ENCODE measurements around the gene CPN2.

DNA sequence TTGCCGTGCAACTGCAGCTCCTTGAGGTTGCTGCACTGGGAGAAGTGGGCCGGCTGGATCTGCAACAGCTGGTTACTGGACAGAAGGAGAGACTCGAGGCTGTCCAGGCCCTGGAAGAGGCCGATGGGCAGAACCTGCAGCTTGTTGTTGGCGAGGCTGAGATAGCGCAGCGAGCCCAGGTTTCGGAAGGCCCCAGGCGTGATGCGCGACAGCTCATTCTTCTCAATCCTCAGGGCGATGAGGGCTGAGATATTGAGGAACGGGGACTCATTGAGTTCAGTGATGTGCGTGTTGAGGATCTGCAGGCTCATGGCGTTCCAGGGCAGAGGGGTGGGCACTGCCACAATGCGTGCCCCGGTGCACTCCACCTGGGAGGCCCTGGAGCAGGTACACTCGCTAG is 9.4 kb upstream of the CPN2 start:
- TF ChIP-seq, protein P1, sequence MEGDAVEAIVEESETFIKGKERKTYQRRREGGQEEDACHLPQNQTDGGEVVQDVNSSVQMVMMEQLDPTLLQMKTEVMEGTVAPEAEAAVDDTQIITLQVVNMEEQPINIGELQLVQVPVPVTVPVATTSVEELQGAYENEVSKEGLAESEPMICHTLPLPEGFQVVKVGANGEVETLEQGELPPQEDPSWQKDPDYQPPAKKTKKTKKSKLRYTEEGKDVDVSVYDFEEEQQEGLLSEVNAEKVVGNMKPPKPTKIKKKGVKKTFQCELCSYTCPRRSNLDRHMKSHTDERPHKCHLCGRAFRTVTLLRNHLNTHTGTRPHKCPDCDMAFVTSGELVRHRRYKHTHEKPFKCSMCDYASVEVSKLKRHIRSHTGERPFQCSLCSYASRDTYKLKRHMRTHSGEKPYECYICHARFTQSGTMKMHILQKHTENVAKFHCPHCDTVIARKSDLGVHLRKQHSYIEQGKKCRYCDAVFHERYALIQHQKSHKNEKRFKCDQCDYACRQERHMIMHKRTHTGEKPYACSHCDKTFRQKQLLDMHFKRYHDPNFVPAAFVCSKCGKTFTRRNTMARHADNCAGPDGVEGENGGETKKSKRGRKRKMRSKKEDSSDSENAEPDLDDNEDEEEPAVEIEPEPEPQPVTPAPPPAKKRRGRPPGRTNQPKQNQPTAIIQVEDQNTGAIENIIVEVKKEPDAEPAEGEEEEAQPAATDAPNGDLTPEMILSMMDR (IDR thresholded peaks at IDR 0.05; ENCODE audit: low read depth, low read length, missing input control): no peak
- TF ChIP-seq HNF4G (IDR thresholded peaks at IDR 0.05) (no peak), EGR1 (IDR thresholded peaks at IDR 0.05; ENCODE audit: low read depth in 2 of 2) (no peak), GABPA (IDR thresholded peaks at IDR 0.05 in 1 of 2, conservative IDR thresholded peaks at IDR 0.05 in 1 of 2) (no peak), YY1 (IDR thresholded peaks at IDR 0.05) (no peak), RAD21 (IDR thresholded peaks at IDR 0.05) (no peak)
- TF ChIP-seq, protein P2, sequence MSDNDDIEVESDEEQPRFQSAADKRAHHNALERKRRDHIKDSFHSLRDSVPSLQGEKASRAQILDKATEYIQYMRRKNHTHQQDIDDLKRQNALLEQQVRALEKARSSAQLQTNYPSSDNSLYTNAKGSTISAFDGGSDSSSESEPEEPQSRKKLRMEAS (IDR thresholded peaks at IDR 0.05): no peak
- TF ChIP-seq, protein P3, sequence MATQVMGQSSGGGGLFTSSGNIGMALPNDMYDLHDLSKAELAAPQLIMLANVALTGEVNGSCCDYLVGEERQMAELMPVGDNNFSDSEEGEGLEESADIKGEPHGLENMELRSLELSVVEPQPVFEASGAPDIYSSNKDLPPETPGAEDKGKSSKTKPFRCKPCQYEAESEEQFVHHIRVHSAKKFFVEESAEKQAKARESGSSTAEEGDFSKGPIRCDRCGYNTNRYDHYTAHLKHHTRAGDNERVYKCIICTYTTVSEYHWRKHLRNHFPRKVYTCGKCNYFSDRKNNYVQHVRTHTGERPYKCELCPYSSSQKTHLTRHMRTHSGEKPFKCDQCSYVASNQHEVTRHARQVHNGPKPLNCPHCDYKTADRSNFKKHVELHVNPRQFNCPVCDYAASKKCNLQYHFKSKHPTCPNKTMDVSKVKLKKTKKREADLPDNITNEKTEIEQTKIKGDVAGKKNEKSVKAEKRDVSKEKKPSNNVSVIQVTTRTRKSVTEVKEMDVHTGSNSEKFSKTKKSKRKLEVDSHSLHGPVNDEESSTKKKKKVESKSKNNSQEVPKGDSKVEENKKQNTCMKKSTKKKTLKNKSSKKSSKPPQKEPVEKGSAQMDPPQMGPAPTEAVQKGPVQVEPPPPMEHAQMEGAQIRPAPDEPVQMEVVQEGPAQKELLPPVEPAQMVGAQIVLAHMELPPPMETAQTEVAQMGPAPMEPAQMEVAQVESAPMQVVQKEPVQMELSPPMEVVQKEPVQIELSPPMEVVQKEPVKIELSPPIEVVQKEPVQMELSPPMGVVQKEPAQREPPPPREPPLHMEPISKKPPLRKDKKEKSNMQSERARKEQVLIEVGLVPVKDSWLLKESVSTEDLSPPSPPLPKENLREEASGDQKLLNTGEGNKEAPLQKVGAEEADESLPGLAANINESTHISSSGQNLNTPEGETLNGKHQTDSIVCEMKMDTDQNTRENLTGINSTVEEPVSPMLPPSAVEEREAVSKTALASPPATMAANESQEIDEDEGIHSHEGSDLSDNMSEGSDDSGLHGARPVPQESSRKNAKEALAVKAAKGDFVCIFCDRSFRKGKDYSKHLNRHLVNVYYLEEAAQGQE (IDR thresholded peaks at IDR 0.05): no peak

Measured in liver (tissue), 3 donors.